Breast epithelium (tissue), 4 donors: ENCODE measurements around the gene NACC2. TPM values are rescaled to one million over a fixed set of nuclear protein-coding genes. Genes with fewer than 3 reads are reported as not detected.

Experiments used
- DNase-seq, 2 donors: peaks; one replicate each; pipeline ENCODE4 v3.0.0-alpha.2; 2019; ENCODE audit warnings: low spot score in 2 of 2
- H3K27ac ChIP-seq, 2 donors: fragments of 200-600 bp; sonication (generic) in 1 of 2; one replicate each; pipeline ENCODE4 v1.5.1; 2016 to 2019; ENCODE audit warnings: mild to moderate bottlenecking in 1 of 2
- H3K27me3 ChIP-seq, 2 donors: fragments of 200-600 bp; sonication (generic) in 1 of 2; one replicate each; pipeline versions ENCODE4 v1.5.1 to v1.6.0; 2017 to 2019; ENCODE audit warnings: control low read depth in 1 of 2, mild to moderate bottlenecking in 1 of 2
- H3K36me3 ChIP-seq: fragments of 200-600 bp; one replicate; pipeline ENCODE4 v1.5.1; 2019
- H3K4me1 ChIP-seq, 2 donors: fragments of 200-600 bp; sonication (generic); one replicate each; pipeline ENCODE4 v1.5.1; 2016 to 2019; ENCODE audit warnings: control low read depth in 1 of 2
- H3K4me3 ChIP-seq, 3 donors: fragments of 200-600 bp; sonication (generic); 1 replicate in 2 of 3; 2 replicates in 1 of 3; pipeline ENCODE4 v1.5.1; 2016 to 2019; ENCODE audit warnings: mild to moderate bottlenecking in 3 of 3, moderate library complexity in 2 of 3
- H3K9me3 ChIP-seq, 2 donors: fragments of 200-600 bp; sonication (generic) in 1 of 2; one replicate each; pipeline ENCODE4 v1.5.1; 2016 to 2019; ENCODE audit warnings: control low read depth in 1 of 2
- POLR2A ChIP-seq: fragments of 450-650 bp; IDR thresholded peaks from one replicate; pipeline ENCODE4 v1.6.1; 2016; ENCODE audit warnings: antibody characterized with exemption, mild to moderate bottlenecking, moderate library complexity
- POLR2AphosphoS5 ChIP-seq, 3 donors: sonication (generic); formaldehyde crosslinking; IDR thresholded peaks; one replicate each; pipeline ENCODE4 v1.6.1; 2017; ENCODE audit warnings: antibody characterized with exemption in 3 of 3
- intact Hi-C: fragments of 100-400 bp; cut with DNase I; formaldehyde crosslinking; loops from one replicate; pipeline ENCODE4 v1.15.1; 2023; ENCODE audit warnings: low total_unique reads
- total RNA-seq, 3 donors: library from RNA; depleted of rRNA; stranded (reverse); fragments of >200 nt; gene quantifications; one replicate each; pipeline ENCODE4 v1.1.0, GENCODE V29; 2016
- TF ChIP-seq, protein P1 (sequence below), 3 donors: fragments of 450-650 bp; IDR thresholded peaks; one replicate each; pipeline ENCODE4 v1.5.1; 2016 to 2017; ENCODE audit warnings: antibody characterized with exemption in 3 of 3, mild to moderate bottlenecking in 3 of 3, moderate library complexity in 3 of 3

The NACC2 gene
- total RNA-seq, 3 donors from 2014 or later: 14.0 to 24.2 (median 19.3) TPM

GRCh38 chr9:136059851-136060670, 35.0 kb downstream of the NACC2 start:
- TF ChIP-seq, protein P1, sequence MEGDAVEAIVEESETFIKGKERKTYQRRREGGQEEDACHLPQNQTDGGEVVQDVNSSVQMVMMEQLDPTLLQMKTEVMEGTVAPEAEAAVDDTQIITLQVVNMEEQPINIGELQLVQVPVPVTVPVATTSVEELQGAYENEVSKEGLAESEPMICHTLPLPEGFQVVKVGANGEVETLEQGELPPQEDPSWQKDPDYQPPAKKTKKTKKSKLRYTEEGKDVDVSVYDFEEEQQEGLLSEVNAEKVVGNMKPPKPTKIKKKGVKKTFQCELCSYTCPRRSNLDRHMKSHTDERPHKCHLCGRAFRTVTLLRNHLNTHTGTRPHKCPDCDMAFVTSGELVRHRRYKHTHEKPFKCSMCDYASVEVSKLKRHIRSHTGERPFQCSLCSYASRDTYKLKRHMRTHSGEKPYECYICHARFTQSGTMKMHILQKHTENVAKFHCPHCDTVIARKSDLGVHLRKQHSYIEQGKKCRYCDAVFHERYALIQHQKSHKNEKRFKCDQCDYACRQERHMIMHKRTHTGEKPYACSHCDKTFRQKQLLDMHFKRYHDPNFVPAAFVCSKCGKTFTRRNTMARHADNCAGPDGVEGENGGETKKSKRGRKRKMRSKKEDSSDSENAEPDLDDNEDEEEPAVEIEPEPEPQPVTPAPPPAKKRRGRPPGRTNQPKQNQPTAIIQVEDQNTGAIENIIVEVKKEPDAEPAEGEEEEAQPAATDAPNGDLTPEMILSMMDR (IDR thresholded peaks at IDR 0.05): no peak
- TF ChIP-seq POLR2A: no peak
- no peak for TF ChIP-seq POLR2AphosphoS5 (IDR thresholded peaks at IDR 0.05)
- H3K4me1 ChIP-seq: no peaks in the 10 kb centered on the region
- H3K4me3 ChIP-seq: no peak overlapping the region
- H3K36me3 ChIP-seq: no peaks in the 10 kb centered on the region
- no peak overlapping the region for H3K27ac ChIP-seq
- H3K27me3 ChIP-seq: no peaks in the 10 kb centered on the region
- H3K9me3 ChIP-seq: no peaks in the 10 kb centered on the region
- intact Hi-C loops: no loop called here
- DNase-seq: peak in 1 of 2 donors; percentile 40

- TF ChIP-seq POLR2AphosphoS5 (IDR thresholded peaks at IDR 0.05) (no peak), POLR2A (no peak)
- TF ChIP-seq, protein P1 (IDR thresholded peaks at IDR 0.05): no peak
- H3K27ac ChIP-seq: no peak overlapping the region
- H3K4me1 ChIP-seq: no peaks in the 10 kb centered on the region
- intact Hi-C loops: no loop called here
- H3K9me3 ChIP-seq: no peaks in the 10 kb centered on the region
- no peak overlapping the region for H3K4me3 ChIP-seq
- H3K27me3 ChIP-seq: no peaks in the 10 kb centered on the region
- H3K36me3 ChIP-seq: no peaks in the 10 kb centered on the region
- DNase-seq: no peak
Observed at GRCh38 chr9:136059321-136059791, 35.7 kb downstream of the NACC2 start.

- H3K4me1 ChIP-seq: peaks cover 0 to 1% of the 10 kb centered on the region in 2 donors
- no peaks in the 10 kb centered on the region for H3K9me3 ChIP-seq
- H3K27ac ChIP-seq: no peak overlapping the region
- no peaks in the 10 kb centered on the region for H3K36me3 ChIP-seq
- intact Hi-C loops: no loop called here
- H3K27me3 ChIP-seq: no peaks in the 10 kb centered on the region
- DNase-seq: no peak
- TF ChIP-seq, protein P1 (IDR thresholded peaks at IDR 0.05): no peak
- no peak for TF ChIP-seq POLR2A
- TF ChIP-seq POLR2AphosphoS5 (IDR thresholded peaks at IDR 0.05): no peak
- H3K4me3 ChIP-seq: no peak overlapping the region
Observed at GRCh38 chr9:136058801-136059302, 36.2 kb downstream of the NACC2 start.

DNA sequence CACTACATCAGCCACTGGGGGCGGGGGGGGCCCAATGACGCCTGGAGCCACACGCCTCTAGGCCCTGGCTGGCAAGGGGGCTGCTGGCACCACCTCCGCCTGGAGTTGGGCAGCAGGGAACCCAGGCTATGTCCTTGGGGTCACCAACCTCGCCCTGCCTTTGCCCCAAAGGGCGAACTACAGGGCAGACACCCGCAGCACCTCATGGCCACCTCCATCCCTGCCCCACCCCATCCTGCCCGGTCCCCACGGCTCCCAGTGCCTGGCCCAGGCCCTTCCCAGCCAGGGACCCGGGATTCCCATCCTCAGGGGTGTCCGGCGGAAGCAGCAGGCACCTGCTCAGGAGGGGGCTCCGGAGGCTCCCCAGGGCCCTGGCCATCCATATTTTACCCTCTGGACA, 37.0 kb downstream of the NACC2 start:
- H3K27ac ChIP-seq: no peak overlapping the region
- H3K36me3 ChIP-seq: no peaks in the 10 kb centered on the region
- no peak for DNase-seq
- H3K9me3 ChIP-seq: no peaks in the 10 kb centered on the region
- TF ChIP-seq POLR2AphosphoS5 (IDR thresholded peaks at IDR 0.05): no peak
- TF ChIP-seq, protein P1 (IDR thresholded peaks at IDR 0.05): no peak
- no peak for TF ChIP-seq POLR2A
- H3K4me3 ChIP-seq: no peak overlapping the region
- H3K4me1 ChIP-seq: peaks cover 0 to 8% of the 10 kb centered on the region in 2 donors
- H3K27me3 ChIP-seq: no peaks in the 10 kb centered on the region
- intact Hi-C loops: no loop called here
